HG03159 (cell line): Measurements from ENCODE around the gene CAMK2D.
"Not testable (repeated sequence)": the region's sequence is repeated elsewhere in the genome, so short reads cannot be mapped to it uniquely, and the experiment has no call there.

Experiments used
- ATAC-seq: cut with Tn5 transposase; IDR thresholded peaks from one replicate; pipeline ENCODE4 v1.9.1; 2021; ENCODE audit warnings: mild to moderate bottlenecking, moderate library complexity; ENCODE audit not compliant: unreplicated experiment

Gene CAMK2D

DNA sequence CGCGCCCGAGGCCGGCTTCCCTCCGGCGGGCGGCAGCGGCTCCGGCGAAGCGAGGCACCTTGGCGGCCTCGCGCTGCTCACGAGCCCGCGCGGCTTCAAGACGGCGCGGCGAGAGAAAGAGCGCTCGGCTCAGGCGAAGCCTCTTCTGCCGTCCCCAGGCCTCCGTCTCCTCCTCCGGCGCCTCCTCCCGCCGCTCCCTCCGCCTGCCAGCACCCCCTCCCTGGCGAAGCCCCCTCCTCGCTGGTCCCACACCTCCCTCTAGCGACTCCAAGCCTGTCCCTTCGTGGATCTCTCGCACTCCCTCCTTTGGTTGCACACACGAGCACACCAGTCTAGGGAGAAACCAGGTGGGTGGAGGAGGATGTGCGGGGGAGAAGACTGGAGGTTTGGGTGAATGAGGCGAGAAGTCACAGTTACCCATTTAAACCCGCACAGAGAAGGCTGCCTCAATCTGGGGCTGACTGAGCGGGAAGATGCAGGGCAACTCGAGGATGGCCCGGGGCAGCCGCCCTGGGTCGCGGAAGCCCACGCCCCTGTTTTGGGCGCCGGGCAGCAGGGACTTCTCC is at the start of gene CAMK2D:
Gene CAMK2D, minus strand, starts transcription at position 119 of the 566 bp plus-strand sequence. CDS start 670 bp downstream, outside the sequence.
- ATAC-seq, result peak; percentile 33

DNA sequence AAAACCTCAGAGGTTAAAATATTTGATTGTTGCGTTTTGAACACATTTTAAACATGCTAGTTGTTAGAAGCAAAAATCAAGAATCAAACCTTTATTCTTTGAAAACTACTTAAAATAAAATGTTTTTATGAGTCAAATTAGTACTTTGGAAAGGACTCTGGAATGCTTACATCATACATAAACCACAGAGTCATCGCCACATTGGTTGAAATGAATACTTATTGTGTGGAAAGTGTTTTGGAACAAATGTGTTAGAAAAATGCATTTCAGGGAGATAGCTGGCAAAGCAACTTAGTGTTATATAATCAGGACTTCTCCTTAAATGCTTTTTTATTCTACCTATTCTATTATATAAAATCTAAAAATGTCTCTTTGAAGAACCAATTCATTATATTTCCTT is 49.4 kb upstream of the CAMK2D start:
- no peak for ATAC-seq

DNA sequence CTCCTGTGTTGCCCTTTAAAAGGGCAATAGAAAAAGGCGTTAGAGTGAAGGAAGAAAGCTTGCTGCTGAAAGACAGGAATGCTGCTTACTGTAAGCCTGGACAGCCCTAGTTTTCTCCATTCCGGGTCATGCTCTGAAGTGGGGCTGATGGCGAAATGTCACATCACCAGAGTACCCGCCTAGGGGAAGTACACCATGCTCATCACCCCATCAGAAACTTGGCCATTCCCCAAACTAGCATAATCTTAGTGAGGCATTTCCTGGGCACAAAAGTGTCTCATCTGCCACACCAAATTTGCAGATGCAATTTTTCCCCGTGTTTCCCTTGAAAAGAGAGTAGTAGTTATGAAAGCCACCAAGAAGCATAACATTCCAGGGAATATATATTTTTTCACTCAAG is 47.8 kb upstream of the CAMK2D start:
- ATAC-seq, result no peak

DNA sequence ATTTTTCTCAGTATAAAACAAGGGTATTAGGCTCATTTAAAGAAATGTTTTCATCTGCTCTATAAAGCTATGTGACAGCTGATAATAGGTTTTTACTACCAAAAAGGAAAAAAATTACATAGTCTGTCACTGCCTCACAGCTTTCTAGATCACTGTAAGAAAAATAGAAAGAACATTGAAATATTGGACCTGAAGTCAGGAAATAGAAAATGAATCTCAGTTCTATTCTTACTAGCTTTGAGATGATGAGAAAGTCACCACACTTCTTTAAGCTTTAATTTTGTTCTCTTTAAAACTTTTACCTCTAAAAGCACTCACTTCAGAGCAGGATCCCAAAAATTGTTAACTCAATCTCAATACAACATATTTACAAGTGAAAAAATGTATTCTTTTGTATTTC is 45.3 kb upstream of the CAMK2D start:
- no peak for ATAC-seq

DNA sequence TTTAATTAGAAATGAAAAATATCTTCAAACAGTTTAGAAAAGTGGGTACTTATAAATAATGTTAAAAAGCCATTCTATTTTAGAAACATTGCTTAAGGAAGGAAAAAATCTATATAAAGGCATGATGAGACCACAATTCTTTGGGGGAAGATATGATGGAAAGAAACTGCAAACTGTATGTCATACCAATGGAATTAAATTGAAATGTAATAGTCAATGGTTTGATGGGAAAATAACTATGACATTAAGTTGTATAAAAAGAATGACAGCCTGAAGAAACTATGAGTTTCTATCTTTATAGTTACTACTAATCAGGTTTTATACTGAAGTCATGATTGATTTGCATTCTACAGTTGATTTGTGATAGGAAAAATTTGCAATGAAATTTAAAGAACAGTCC is 40.3 kb upstream of the CAMK2D start:
- ATAC-seq, result no peak

DNA sequence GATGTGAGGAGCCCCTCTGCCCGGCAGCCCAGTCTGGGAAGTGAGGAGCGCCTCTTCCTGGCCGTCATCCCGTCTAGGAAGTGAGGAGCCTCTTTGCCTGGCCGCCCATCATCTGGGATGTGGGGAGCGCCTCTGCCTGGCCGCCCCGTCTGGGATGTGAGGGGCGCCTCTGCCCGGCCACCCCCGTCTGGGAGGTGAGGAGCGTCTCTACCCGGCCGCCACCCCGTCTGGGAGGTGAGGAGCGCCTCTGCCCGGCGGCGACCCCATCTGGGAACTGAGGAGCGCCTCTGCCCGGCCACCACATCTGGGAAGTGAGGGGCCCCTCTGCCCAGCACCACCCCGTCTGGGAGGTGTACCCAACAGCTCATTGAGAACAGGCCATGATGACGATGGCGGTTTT is 34.8 kb upstream of the CAMK2D start:
- not testable (repeated sequence) for ATAC-seq

DNA sequence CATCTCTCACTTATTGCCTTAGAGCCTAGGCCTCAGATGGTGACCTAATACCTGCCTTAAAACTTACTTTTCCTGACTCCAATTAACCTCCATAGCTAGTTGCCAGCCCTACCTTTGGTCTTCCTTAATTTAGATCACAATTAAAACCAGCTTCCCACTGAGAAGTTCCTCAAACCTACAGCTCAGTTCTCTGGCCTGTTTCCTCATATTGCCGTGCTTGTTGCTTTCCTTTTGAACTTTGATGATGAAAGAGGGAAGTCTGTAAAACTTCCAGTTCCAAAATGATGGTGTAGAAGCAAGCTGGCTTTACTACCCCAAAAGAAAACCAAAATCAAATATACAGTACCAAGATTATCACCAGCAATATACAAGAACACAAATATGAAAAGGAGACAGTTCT is 28.9 kb upstream of the CAMK2D start:
- no peak for ATAC-seq

DNA sequence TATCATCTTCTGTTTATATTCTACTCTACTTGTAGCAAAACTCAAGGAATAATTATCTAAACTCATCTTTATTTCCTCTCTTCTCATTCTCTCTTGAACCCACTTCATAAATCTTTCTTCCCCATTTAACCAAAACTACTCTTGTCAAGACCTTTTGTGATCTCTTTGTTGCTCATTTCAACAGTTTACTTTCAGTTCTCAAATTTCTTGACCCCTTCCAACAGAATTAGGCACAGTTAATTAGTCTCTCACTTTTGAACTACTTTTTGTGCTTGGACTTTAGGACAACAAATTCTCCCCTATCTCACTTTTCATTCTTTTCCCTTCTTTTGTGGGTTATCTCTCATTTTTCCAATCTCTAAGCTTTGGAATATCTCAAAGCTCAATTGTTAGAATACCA is 27.4 kb upstream of the CAMK2D start:
- ATAC-seq, result no peak

DNA sequence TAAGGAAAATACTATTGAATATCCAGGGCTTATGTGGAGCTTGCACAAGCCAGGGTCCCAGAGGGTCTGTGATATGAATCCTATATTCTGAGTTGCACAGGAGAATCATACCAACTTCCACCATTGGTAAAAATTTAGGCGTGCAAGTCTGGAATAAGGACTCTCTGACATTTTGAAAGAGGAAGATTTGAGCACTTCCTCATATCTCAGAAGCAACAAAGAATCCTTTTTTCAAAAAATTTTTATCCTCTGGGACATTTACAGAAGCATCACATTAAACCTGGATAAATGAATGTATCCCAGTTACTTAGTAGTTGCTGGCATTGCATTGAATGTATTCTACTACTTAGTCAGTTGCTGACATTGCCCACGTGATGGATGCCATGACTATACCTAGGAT is 24.2 kb upstream of the CAMK2D start:
- no peak for ATAC-seq

DNA sequence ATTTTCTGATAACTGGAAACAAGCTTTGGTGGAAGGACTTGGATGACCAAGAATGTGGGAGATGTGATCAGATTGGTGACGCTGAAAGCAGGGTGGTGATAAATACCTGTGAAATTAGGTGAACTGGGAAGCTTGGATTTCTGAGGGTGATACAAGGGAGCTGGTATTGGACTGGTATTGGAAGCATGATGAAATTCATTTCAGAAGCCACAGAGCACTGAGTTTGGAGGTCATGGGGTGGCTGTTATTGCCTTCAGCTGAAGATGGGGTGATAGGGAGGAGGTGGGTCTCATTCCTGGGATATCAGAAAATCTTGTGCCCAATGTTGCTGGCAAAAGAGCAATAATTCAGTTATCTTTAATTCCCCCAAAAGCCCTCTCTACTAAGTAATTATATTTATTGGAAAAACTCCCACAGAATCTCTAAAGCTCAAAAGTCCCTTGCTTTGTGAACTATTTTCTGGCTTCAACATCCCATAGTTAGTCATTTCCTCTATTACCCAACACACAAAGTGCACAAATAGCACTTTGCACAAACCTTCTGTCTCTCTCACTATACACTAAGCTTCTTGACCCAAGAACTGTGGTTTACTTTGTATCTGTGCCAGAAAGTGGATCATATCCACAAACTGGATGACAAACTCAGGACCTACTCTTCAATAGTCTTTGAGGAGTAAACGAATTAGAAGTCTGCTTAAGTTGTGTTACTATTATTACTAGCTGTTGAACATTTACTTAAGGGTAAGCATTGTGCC is 23.1 kb upstream of the CAMK2D start:
- no peak for ATAC-seq

DNA sequence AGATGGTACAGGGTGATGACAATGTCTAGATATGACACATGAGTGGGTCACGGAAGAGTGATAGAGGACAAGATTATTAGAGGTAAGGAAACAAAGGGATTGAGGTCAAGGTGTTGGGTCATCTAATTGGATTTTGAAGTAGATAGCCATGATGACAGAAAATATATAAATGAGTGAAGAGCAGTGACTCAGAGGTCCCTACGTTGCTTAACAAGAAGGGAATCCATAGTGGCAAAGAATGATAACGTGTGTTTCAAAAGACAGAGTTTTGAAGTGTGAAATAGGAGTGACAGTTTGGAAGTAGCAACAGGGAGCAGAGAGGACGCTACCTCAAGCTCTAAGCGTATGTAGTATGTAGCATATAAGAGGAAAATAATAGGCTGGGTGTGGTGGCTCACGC is 22.2 kb upstream of the CAMK2D start:
- no peak for ATAC-seq

DNA sequence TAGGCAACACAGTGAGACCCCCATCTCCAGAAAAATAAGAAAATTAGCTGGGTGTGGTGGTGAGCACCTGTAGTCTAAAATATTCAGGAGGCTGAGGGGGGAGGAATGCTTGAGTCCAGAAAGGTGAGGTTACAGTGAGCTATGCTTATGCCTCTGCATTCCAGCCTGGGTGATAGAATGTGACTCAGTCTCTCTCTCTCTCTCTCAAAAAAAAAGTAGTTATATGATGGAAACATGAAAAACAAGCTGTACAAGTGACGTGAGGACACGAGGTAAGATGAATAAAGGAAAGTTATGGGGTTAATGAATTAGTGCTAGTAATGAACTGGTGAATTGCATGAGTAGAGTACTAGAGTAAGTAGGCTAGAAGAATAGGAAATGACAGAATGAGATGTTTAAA is 21.8 kb upstream of the CAMK2D start:
- no peak for ATAC-seq

DNA sequence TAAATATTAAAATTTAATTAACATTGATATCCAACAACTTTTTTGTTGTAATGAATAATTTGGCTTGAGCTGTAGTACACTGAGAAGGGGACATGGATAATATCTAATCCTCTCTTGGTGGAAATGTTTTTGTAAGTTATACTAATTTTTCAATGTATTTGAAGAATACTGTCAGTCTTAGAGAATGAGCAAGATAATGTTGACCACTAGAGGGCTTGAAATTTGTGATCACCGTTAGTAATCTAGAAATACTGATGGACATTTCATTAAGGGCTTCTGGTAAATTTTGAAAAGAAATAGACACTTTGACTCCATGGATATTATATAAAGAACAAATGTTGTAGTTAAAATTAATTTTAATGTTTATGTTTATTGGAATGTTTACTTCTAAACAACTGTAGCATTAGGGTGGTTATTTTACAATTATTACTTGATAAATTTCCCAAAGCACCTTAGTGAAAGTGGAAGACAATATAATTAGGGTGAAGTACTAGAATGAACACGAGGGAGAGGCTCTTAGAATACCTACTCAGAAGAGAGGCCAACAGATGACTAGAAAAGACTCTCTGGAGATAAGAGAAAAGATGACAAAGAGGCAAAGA is 20.0 kb upstream of the CAMK2D start:
- no peak for ATAC-seq

DNA sequence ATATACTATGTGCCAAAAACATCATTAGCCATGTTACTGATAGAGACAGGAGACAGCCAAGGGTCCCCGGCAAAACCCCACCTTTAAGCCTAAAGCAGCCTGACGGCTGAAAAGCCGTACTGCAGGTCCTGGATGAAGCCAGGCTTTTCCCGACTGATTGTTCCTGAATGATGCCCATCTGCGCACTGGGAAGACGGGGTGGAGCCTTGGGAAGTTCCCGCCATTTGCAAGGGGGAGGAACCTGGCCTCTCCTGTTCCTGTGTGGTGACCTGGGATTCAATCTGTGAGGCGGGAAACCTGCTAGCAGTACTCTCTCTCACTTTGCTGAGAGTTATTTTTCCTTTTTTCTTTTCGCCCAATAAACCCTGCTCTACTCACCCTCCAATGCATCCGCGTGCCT is 15.1 kb upstream of the CAMK2D start:
- no peak for ATAC-seq

DNA sequence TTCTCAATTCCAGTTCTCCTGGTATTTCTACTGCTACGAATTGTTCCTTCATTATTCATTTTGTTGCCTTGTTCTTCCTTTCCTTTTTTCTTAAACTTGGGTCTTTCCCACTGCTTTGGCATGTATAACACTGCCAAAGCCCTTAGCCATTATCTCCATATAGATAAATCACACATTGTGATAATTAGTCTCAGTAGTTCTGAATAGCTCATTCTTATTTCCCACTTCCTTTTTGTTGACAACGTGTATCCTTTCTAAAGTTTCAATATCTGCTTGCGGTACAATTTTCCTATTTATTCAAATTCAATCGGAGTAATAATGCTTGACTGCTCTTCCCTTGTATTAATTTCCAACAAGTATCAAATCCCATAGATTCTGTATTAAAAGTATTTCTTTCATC is 14.5 kb upstream of the CAMK2D start:
- ATAC-seq, result no peak

DNA sequence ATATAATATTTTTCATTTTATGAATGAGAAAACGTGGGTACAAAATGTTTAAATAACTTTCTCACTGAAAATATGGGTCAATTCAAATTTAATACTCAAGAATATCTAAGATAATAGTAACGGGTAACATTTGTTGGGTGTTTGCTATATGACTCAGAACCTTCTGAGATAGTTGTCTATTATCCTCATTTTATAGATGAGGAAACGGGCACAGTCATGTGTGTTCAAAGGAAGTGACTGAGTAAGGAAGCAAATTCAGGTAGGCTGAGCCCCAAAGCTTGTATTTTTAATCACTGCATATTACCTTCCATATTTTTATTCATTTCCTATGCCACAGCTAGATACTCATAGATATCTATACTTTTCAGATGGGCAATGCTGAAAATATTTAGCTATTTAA is 12.2 kb upstream of the CAMK2D start:
- ATAC-seq, result no peak

DNA sequence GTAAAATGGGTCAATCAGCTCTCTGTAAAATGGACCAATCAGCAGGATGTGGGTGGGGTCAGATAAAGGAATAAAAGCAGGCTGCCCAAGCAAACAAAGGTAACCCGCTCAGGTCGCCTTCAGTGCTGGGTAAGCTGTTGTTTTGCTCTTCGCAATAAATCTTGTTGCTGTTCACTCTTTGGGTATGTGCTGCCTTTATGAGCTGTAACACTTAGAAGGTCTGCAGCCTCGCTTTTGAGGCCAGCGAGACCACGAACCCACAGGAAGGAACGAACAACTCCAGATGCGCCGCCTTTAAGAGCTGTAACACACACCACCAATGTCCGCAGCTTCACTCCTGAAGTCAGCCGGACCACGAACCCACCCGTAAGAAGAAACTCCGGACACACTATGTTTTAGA is 11.5 kb upstream of the CAMK2D start:
- ATAC-seq, result no peak

DNA sequence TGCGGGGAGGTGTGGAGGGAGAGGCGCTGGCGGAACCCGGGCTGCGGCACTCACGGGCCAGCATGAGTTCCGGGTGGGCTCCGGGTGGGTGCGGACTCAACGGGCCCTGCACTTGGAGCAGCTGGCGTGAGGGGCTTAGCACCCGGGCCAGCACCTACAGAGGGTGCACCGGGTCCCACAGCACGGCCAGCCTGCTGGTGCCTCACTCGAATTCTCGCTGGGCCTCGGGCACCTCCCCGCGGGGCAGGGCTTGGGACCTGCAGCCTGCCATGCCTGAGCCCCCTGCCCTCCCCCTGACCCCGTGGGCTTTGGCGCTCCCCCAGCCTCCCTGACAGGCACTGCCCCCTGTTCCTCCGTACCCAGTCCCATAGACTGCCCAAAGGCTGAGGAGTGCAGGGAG is 10.8 kb upstream of the CAMK2D start:
- ATAC-seq, result no peak

DNA sequence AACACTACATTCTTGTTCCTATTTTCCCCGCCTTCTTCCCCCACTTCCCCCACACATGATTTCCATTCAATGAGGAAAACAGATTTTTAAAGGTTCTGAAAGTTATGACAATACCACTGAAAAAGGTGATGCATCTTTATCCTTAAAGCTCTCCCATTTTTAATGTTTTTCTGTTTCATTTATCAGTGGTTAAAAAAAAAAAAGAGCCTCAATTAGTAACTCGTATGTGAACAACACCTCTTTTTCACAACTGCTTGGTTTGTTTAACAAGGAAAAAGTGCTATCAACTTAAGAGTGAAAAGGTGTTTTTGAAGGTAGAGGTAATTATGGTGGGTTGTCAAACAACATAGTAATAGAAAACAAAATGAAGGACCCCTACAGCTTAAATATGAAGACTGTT is 8.2 kb upstream of the CAMK2D start:
- no peak for ATAC-seq

DNA sequence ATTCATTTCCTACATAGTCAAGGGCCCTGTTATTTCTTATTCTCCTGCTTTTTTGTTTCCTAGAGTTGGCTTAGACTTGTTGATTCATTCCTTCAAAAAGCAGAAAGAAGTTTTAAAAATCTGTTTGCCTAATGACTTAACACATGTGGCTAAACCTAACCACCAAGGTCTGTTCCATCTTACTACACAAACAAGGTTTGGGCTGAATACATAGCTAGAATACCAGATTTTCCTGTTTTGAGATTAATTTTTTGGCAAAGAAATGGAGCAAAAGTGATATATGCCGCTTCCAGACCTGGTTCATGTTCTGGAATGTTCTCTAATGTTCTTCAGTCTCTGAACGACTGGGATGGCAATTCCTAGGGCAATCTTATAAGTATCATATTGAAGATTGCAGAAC is 7.4 kb upstream of the CAMK2D start:
- ATAC-seq, result no peak

DNA sequence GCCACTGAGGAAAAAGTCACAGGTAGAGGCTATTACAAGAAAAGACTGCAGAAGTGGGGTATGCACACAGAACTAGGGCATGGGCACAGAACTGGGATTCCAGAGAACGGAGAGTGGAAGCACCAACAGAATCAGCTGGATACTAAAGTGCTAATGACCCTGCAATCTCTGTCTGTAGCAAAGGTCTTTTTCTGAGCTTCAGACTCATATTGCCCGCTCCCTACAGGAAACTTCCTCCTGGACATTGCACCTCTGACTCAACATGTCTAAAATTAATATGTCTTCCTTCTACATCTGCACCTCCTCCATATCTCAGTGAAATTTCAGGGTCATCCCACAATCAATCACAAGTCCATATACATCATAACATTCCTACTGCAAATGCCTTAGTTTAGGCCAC is 5.3 kb upstream of the CAMK2D start:
- no peak for ATAC-seq

DNA sequence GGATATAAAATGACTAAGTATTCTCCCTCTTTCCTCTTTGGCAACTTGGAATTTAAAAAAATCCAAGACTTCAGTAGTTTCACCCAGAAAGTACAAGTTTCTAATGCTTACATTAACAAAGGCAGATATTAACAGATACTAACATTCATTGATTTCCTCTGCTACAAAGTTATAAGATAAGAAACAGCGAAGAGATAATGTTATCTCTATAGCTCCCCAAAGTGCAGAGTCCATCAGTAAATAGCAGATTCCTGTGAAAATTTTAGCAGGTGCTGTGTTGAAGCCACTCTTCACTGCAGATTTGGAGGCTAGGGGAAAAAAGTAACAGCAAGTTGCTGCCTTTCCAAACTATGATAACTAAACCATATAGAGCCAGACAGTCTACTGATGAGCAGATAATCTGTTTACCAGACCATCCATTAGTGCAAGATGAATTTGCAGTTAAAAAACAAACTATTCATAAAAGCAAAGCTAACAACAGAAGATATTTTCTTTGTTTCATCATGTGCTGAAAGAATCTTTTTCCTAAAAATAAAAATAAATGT is 3.3 kb upstream of the CAMK2D start:
- ATAC-seq, result no peak
